HG02763 (cell line): ENCODE measurements around the gene TYROBP.
"Not testable (repeated sequence)": the region's sequence is repeated elsewhere in the genome, so short reads cannot be mapped to it uniquely, and the experiment has no call there.

Experiments
- ATAC-seq: cut with Tn5 transposase; IDR thresholded peaks from one replicate; pipeline ENCODE4 v1.9.1; 2021; ENCODE audit warnings: mild to moderate bottlenecking, moderate library complexity; ENCODE audit not compliant: unreplicated experiment

The TYROBP gene

GRCh38 chr19:35908010-35908441 lies at the start of gene TYROBP:
Gene TYROBP, minus strand, starts transcription at chr19:35908295. Its CDS starts 67 bp downstream, at chr19:35908228.
- no peak for ATAC-seq

DNA sequence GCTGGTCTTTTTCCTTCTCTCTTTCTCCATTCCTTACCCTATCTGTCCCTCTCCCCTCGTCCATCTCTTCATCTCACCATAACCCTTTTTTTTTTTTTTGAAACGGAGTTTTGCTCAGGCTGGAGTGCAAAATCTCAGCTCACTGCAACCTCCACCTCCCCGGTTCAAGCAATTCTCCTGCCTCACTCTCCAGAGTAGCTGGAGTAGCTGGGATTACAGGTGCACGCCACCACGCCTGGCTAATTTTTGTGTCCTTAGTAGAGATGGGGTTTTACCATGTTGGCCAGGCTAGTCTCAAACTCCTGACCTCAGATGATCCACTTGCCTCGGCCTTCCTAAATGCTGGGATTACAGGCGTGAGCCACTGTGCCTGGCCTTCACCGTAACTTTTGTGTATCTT lies 49.3 kb upstream of the TYROBP start:
- ATAC-seq, result not testable (repeated sequence)

GRCh38 chr19:35955881-35956634 lies 48.0 kb upstream of the TYROBP start:
- no peak for ATAC-seq

- ATAC-seq, result no peak
These were observed 41.0 kb upstream of the TYROBP start for GRCh38 chr19:35949131-35949530.

DNA sequence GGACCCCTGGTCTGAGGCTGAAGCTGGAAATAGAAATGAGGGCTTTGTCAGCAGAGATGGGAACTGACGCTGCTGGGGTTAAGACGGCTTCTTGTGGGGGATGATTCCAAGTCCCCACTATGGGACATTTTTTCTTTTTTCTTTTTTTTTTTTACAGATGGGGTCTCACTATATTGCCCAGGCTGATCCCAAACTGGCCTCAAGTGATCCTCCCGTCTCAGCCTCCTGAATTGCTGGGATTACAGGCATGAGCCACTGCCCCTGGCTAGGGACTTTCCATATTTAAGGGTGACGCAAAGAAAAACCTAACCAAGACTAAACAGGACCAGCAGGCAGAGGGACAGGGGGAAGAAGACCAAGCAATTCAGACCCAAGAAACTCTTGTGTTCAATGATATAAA lies 38.1 kb upstream of the TYROBP start:
- ATAC-seq, result no peak

DNA sequence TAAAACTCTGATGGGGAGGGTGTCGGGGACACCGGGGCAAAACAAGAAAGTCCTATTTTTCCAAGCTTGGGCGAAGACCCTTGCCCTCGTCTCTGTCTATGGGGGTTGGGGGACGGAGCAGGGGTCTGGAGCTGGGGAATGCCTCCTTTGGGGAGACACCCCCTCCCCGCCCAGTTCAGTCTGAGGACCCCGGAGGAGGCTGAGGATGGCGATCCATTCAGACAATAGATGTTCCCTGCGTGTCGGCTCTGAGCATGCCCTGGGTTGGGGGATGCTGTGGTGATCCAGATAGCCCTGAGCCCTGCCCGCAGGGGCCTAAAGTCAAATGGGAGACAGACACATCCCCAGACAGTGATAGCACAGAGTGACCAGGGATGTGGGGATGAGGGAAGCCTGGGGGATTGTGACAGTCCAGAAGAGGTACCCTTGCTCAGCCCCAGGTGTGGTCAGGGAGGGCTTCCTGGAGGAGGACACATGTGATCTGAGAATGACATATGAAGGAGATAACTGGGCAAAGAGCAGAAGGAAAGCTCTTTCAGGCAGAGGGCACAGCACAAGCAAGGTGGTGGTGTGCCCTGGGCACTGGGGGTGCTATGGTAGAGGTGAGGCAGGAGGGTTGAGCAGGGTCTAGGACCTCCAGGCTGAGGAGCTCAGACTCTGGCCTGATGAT lies 37.2 kb upstream of the TYROBP start:
- ATAC-seq, result no peak

GRCh38 chr19:35944556-35944955 lies 36.5 kb upstream of the TYROBP start:
- ATAC-seq, result no peak

DNA sequence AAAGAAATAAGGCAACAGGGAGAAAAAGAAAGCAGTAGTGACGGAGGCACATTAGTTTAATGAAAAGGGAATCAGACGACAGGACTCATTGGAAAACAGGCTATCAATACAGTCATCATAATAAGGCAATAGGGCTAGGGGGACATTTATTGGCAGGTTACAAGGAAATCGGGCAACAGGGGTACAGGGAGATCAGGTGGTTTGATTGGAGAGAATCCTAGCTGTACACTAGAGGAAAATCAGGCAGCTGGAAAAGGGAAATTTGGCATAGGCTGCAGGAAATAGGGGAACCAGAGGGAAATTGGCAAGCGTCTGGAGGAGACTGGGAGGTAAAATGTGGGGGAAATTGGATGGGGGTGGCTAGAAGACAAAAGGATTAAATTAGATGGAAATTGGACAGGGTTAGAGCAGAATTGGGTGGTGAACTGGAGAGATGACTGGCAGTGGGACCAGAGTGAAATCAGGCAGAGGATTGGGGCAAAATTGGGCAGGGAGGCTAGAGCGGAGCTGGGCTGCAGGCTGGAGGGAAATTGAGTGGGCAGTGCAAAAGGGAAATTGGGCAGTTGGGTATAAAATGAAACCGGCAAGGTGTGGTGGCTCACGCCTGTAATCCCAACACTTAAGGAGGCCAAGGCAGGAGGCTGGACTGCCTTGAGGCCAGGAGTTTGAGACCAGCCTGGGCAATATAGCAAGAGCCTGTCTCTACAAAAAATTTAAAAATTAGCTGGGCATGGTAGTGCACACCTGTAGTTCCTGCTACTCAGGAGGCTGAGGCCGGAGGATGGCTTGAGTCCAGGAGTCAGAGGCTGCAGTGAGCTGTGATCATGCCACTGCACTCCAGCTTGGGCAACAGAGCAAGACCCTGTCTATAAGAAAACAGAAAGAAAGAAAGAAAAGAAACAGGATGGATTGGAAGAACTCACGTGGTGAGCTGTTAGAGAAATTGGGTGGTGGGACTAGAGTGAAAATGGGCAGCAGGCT lies 35.5 kb upstream of the TYROBP start:
- ATAC-seq, result no peak

- ATAC-seq, result no peak
These were observed 34.1 kb upstream of the TYROBP start for GRCh38 chr19:35942235-35942634.

DNA sequence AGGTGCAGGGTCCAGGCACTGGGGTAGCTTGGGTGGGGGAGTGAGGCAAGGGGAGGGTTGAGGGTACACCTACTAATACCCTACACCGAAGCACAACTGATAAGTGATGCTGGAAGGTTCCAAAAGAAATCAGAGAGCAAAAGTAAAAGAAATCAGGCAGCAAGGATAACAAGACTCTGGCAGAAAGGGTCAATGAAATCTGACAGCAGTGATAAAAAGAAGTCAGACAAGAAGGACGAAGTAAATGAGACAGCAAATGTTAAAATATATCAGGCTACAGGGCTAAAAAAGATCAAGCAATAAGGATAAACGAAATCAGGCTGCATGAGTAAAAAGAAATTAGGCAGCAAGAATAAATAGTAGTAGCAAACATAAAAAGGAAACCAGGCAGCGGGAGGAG lies 32.7 kb upstream of the TYROBP start:
- ATAC-seq, result no peak

DNA sequence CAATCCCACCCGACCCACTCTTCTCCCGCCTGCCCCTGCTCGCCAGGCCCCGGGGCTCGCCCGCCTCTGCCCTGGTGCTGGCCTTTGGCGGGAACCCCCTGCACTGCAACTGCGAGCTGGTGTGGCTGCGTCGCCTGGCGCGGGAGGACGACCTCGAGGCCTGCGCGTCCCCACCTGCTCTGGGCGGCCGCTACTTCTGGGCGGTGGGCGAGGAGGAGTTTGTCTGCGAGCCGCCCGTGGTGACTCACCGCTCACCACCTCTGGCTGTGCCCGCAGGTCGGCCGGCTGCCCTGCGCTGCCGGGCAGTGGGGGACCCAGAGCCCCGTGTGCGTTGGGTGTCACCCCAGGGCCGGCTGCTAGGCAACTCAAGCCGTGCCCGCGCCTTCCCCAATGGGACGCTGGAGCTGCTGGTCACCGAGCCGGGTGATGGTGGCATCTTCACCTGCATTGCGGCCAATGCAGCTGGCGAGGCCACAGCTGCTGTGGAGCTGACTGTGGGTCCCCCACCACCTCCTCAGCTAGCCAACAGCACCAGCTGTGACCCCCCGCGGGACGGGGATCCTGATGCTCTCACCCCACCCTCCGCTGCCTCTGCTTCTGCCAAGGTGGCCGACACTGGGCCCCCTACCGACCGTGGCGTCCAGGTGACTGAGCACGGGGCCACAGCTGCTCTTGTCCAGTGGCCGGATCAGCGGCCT lies 32.1 kb upstream of the TYROBP start:
- ATAC-seq, result no peak

- ATAC-seq, result no peak
These were observed 31.4 kb upstream of the TYROBP start for GRCh38 chr19:35939307-35940077.

- ATAC-seq, result no peak
These were observed 30.5 kb upstream of the TYROBP start for GRCh38 chr19:35938282-35939224.

DNA sequence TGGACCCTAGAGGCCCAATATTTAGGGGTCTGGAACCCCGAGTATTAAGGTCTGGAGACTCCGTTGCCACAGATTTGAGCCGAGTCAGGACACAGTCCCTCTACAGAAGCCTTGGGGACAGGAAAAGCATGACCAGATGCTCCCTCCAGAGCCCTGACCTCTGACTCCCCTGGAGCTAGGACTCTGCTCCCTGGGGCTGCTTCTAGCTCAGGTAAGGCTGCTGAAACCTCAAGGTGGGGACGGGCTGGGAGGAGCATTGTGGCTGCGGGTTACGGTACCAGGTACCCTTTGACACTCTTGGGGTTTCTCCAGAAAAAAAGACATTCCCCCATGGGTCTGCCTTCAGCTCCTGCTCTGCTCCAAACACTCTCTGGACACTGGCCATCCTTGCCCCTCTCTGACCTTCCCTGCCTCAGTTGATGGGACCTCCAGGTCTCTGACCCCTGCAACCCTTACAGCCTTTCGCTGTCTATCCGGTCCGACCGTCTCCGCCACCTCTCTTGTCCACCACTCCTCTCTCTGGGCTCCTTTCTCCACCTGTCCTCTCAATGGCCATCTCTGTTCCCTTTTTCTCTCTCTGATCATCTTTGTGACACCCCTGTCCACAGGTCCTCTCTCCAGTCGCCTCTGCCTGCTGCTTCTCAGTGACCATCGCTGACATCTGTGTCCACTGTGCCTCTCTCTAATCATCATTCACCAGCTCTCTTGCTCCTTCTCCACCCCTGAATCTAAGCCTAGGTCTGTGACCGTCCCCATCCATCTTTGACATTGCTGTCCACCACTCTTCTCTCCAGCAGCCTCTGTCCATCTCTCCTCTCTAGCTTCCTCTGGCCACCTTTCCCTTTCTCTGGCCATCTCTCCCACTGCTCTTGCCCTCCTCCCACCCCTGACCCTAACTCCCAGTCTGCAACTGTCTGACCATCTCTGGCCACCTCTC lies 29.5 kb upstream of the TYROBP start:
- ATAC-seq, result no peak

DNA sequence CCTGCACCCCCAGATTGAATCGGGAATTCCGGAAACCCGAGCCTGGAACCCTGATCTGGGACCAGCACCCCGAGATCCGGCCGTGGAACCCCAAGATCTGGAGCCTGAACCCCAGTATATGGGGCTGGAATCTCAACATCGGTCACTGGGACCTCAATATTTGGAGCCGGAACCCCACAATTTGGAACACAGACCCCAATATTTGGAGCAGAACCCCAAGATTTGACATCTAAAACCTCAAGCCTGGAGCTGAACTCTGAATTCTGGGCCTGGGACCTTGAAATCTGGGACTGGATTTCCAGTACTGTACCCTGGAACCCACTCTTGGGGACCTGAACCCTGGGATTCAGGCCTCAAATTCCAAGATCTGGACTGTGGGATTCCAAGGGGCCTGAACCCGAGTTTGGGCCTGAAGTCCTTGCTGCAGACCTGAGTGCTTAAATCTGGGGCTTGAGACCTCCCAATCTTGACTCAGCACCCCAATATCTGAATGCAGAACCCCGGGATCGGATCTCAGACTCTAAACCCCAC lies 28.7 kb upstream of the TYROBP start:
- no peak for ATAC-seq

DNA sequence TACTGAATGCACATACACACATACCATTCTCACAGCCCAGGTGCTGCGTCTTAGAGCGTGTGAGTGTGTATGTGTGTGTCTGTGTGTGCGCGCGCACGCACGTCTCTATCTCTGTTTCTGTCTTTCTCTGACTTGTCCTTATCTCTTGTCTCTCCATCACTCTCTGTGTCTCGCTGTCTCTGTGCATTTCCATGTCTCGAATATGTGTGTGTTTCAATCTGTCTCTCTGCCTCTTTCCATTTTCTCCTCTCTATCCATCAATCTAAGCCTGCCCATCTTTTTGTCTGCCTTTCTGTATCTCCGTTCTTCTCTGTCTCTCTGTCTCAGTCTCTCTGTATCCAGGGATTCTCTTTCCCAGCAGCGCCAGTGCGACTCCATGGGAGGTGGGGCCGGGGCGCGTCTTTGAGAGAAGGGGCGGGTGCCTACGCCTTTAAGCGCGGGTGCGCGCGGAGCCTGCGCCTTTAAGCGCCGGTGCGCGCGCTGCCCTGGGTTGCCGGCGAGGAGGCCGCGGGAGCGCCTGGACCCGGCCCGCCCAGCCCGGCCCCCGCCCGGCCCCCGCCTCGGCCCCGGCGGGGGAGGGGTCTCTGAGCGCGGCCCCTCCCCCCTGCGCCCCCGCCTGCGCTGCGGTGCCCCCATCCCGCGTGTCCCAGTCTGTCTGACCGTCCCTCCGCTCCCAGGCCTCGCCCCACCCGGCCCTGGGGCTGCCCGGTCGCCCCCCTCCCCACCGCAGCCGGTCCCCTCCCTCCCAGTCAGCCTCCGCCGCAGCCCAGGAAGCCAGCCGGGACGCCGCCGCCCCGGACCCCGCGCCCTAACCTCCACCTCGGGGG lies 28.0 kb upstream of the TYROBP start, which contains the start of gene LRFN3:
Gene LRFN3 (plus strand): TSS at position 464 of the 827 bp plus-strand sequence. CDS start 3,052 bp downstream, outside the sequence.
- ATAC-seq, result no peak
